Activated T-cell treated with anti-CD3 and anti-CD28 coated beads, Interleukin-2, amount 50 U/mL, for 72 hours (primary cell): ENCODE data around the gene DNAH5. TPM values are rescaled to one million over a fixed set of nuclear protein-coding genes. Genes with fewer than 3 reads are reported as not detected.

ENCODE experiments used
- ATAC-seq, 2 donors: fragments of 150-1000 bp; cut with Tn5 transposase; replicated peaks in 1 of 2; 2 replicates each; pipeline ENCODE4 v1.10.0; 2021; ENCODE audit warnings: moderate library complexity in 2 of 2, mild to moderate bottlenecking in 1 of 2
- DNase-seq, 2 donors: peaks; one replicate each; pipeline ENCODE4 v3.0.0; 2021 to 2022; ENCODE audit warnings: mixed read lengths in 1 of 2
- H3K27ac Mint-ChIP-seq: one replicate; pipeline ENCODE4 v1.8.0; 2022; ENCODE audit warnings: mild to moderate bottlenecking, moderate library complexity, mixed read lengths
- H3K27me3 Mint-ChIP-seq: one replicate; pipeline ENCODE4 v1.8.0; 2022; ENCODE audit warnings: low read depth, mixed read lengths
- H3K36me3 Mint-ChIP-seq, 2 donors: one replicate each; pipeline ENCODE4 v1.8.0; 2022; ENCODE audit warnings: mixed read lengths in 2 of 2, mild to moderate bottlenecking in 1 of 2; ENCODE audit not compliant: insufficient read depth in 2 of 2
- H3K4me1 Mint-ChIP-seq: one replicate; pipeline ENCODE4 v1.8.0; 2022; ENCODE audit warnings: low read depth, mixed read lengths
- H3K4me3 Mint-ChIP-seq, 2 donors: one replicate each; pipeline ENCODE4 v1.8.0; 2022; ENCODE audit warnings: mild to moderate bottlenecking in 2 of 2, mixed read lengths in 2 of 2, moderate library complexity in 2 of 2
- H3K9me3 Mint-ChIP-seq, 2 donors: one replicate each; pipeline ENCODE4 v1.8.0; 2022; ENCODE audit warnings: mixed read lengths in 2 of 2
- total RNA-seq, 2 donors: library from RNA; stranded (reverse); gene quantifications; one replicate each; pipeline ENCODE4 v1.2.3, GENCODE V29; 2022

The DNAH5 gene
- total RNA-seq, 2 donors from 2014 or later: not detected

DNA sequence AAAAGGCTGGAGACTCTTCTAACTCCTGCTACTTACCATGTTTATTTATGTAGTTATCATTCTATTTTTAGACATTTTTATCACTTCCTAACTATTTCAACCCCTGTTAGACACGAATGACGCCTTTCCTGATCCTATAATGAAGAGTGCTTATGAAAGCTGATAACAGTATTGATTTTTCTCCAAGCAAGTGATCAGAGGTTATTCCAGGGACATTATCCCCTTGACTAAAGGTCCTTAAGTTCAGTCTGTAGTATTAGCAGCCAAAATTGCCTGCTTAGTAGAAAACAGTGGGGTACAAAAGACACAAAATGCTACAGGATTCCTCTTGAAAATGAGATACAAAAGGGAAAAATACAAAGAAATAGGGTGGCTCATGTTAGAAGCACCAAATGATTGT lies 235.6 kb downstream of the DNAH5 start:
- no peak overlapping the region for H3K4me3 Mint-ChIP-seq
- peaks cover 7 to 12% of the 10 kb centered on the region in 2 donors for H3K9me3 Mint-ChIP-seq
- no peak overlapping the region for H3K27ac Mint-ChIP-seq
- ATAC-seq (no peak), DNase-seq (no peak)
- H3K36me3 Mint-ChIP-seq: no peaks in the 10 kb centered on the region
- H3K27me3 Mint-ChIP-seq: no peaks in the 10 kb centered on the region
- H3K4me1 Mint-ChIP-seq: no peaks in the 10 kb centered on the region

DNA sequence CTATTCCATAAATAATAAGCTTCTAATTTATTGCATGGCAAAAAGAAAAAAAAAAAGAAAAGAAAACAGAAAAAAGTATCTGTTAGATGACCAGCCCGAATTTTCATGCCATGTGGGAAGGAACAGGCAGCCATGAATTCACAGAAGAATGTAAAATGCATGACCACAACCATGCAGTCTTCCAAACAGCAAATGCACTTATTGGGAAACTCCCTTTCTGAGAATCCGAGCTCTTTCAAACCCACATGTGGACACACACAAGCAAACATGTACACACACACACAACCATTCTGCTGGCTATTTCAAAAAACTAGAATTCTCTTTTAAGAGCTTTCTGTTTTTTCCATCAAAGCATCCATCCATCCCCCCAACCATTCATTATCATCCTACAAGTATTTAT lies 236.1 kb downstream of the DNAH5 start:
- ATAC-seq (no peak), DNase-seq (no peak)
- Mint-ChIP-seq H3K4me3 (no peak overlapping the region), H3K4me1 (no peaks in the 10 kb centered on the region), H3K27ac (no peak overlapping the region), H3K27me3 (no peaks in the 10 kb centered on the region), H3K9me3 (peaks cover 8 to 12% of the 10 kb centered on the region in 2 donors), H3K36me3 (no peaks in the 10 kb centered on the region)

DNA sequence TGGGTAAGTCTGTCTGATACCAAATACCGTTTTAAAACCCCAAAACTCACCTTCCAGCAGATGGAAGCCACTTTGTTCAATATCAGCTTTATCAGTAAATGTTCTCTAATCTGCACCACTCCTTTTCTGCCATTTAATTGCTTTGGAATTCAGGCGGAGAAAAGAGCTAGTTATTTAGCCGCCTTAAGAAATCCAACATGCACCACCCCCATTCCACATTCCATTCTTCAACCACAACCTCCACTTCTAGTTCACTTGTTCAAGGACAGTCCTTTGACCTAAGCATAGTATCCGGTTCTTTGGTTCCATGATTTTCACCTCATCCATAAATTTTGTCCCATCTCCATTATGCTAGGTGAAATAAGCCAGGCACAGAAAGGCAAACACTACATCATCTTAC lies 240.1 kb downstream of the DNAH5 start:
- H3K27me3 Mint-ChIP-seq: no peaks in the 10 kb centered on the region
- no peaks in the 10 kb centered on the region for H3K4me1 Mint-ChIP-seq
- peaks cover 5 to 7% of the 10 kb centered on the region in 2 donors for H3K9me3 Mint-ChIP-seq

DNA sequence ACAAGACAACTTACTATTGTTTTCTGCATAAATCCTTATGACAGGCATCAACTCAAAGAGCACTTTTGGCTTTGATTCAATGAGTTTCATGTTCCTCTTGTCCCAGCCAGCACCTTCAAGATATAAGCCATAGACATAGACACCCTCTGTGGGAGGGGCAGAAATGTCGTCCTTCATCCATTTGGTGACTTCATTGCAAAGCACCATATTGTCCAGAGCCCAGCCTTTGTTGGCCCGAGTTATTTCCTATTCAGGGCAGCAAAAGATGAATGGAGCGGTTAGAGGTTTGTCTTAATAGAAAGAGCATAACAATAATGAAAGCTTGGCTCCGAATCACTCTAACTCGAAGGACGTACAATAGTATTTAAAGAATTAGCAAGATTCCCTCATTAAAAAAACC lies 243.9 kb downstream of the DNAH5 start:
- DNase-seq: no peak
- H3K27ac Mint-ChIP-seq: no peak overlapping the region
- no peaks in the 10 kb centered on the region for H3K4me1 Mint-ChIP-seq
- H3K4me3 Mint-ChIP-seq: no peak overlapping the region
- no peaks in the 10 kb centered on the region for H3K36me3 Mint-ChIP-seq
- no peak for ATAC-seq
- peaks cover 9 to 10% of the 10 kb centered on the region in 2 donors for H3K9me3 Mint-ChIP-seq
- H3K27me3 Mint-ChIP-seq: no peaks in the 10 kb centered on the region

More for the DNA sequence above, 240.1 kb downstream of the DNAH5 start:
- no peak overlapping the region for H3K27ac Mint-ChIP-seq
- ATAC-seq (no peak), DNase-seq (no peak)
- no peak overlapping the region for H3K4me3 Mint-ChIP-seq
- no peaks in the 10 kb centered on the region for H3K36me3 Mint-ChIP-seq

DNA sequence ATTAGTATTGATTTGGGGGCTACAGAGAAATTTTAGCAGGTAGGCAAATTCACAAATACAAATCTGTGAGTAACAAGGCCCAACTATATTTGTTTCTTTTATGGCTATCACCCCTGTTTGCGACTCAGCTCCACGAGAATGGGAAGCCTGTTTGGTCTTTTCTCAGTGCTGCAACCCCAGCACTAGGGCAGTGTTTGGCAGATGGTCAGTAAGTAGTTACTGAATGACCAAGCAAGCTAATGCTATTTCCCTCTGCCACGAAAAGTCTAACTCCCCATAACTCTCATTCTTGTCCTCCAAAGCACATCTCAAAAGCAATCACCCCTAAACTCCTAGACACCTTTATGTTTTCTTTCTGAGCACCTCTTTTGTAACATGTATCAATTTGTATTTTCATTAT lies 245.6 kb downstream of the DNAH5 start:
- ATAC-seq (no peak), DNase-seq (no peak)
- Mint-ChIP-seq H3K27me3 (no peaks in the 10 kb centered on the region), H3K4me3 (no peak overlapping the region), H3K9me3 (peaks cover 6 to 10% of the 10 kb centered on the region in 2 donors), H3K36me3 (no peaks in the 10 kb centered on the region), H3K4me1 (no peaks in the 10 kb centered on the region), H3K27ac (no peak overlapping the region)

DNA sequence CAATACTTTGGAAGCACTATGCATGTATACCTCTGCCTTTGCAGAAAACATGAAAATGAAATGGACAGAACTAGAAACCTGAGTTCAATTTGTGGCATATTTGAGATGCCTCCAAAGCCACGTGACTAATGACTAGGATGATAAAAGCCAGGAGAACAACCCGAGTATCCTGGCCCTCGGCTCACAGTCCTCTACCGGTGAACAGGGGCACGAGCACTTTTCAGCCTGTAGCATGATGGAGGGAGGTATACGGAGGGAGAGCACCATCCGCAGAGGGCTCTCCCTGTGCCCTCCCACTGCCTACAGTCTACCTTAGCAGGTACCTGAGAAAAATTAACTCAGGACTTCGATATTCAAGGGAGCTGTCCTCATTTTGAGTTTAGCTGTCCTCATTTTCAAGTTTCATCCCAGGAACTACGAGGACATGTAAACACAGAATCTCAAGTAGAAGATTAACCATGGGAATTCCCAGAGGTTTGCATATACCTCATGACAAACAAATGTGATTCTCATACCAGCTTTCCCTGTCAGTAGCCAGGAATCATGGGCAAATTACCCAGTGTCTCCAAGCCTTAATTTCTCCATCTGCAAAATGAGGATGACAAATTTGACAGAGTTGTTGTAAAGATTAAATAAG lies 249.3 kb downstream of the DNAH5 start:
- no peaks in the 10 kb centered on the region for H3K4me1 Mint-ChIP-seq

DNA sequence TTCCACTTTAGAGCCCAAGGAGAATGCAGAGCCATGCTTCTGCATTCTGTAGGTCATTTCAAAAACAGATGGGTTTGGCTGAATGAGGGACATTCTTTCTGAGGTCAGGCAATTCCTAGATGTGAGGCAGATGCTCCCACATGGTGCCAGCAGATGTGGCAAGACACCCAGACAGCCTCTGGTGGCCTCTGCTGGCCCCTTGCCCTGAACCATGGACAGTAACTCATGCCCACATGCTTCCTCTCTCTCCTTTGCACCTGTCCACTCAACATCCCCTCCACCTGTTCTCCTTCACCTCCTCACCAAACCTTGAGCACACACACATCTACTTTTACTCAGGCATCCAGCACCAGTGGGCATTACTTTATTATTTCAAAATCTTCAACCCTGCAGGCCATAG lies 252.3 kb downstream of the DNAH5 start:
- DNase-seq (no peak), ATAC-seq (no peak)
- H3K27me3 Mint-ChIP-seq: no peaks in the 10 kb centered on the region
- no peak overlapping the region for H3K4me3 Mint-ChIP-seq
- H3K27ac Mint-ChIP-seq: no peak overlapping the region
- no peaks in the 10 kb centered on the region for H3K36me3 Mint-ChIP-seq
- H3K9me3 Mint-ChIP-seq: peaks cover 4 to 13% of the 10 kb centered on the region in 2 donors
- H3K4me1 Mint-ChIP-seq: no peaks in the 10 kb centered on the region

More for the DNA sequence above, 249.3 kb downstream of the DNAH5 start:
- Mint-ChIP-seq H3K9me3 (peaks cover 9 to 10% of the 10 kb centered on the region in 2 donors), H3K36me3 (no peaks in the 10 kb centered on the region), H3K27me3 (no peaks in the 10 kb centered on the region), H3K27ac (no peak overlapping the region), H3K4me3 (no peak overlapping the region)
- no peak for DNase-seq
- ATAC-seq: no peak

DNA sequence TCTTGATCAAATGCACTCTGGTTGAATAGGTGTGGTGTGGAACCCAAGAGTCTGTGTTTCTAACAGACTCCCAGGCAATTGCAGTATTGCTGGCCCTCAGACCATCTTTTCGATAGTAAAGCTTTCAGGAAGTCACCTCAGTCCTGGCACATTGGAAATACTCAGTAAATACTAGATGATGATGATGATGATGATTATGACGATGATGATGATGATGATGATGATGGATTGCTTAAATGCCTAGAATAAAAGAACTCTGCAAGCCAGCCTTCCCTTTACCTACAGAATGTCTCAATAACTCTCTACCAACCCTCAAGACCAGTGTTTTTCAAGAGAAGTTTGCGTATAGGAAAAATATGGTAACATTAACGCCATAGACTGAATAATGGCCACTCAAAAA lies 268.0 kb downstream of the DNAH5 start:
- H3K27ac Mint-ChIP-seq: no peak overlapping the region
- no peaks in the 10 kb centered on the region for H3K4me1 Mint-ChIP-seq
- H3K9me3 Mint-ChIP-seq: peaks cover 0 to 5% of the 10 kb centered on the region in 2 donors
- no peak for DNase-seq
- H3K36me3 Mint-ChIP-seq: no peaks in the 10 kb centered on the region
- H3K27me3 Mint-ChIP-seq: no peaks in the 10 kb centered on the region
- no peak overlapping the region for H3K4me3 Mint-ChIP-seq
- no peak for ATAC-seq

DNA sequence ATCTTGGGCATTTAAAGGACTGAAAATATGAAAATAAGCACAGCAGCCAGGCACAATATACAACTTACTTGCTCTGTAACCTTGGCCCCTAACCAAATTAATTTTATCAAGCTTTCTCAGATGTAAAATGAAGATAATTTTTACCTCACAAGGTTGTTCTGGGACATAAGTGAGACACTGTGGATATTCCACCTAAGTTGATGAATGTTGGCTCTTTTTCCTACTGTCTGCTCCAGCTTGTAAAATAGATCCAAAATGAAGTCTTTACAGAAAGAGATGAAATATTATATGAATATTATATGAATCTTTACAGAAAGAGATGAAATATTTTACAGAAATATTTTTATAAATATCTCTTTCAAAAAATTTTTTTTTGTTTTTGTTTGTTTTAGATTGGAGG lies 270.1 kb downstream of the DNAH5 start:
- Mint-ChIP-seq H3K9me3 (peaks cover 0 to 6% of the 10 kb centered on the region in 2 donors), H3K4me3 (no peak overlapping the region), H3K4me1 (no peaks in the 10 kb centered on the region), H3K27me3 (no peaks in the 10 kb centered on the region), H3K36me3 (no peaks in the 10 kb centered on the region), H3K27ac (no peak overlapping the region)
- ATAC-seq: no peak
- no peak for DNase-seq

DNA sequence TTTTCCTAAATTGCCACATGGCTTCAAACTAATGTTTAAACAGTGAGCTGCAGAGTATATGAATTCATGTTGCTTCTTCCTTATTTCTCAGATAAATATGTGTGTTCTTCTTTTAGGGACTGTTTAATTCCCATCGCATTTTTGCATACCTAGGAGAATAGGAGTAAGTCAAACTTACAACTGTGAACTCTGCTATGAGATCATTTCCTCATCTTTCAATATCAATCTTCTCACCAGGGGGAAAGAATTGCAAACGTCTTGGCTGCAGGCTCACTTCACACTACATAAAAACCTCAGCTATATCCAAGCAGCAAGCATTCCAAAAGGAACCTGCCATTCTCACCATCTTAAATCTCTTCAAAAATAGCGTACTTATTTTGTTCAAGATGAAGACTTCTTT lies 271.0 kb downstream of the DNAH5 start:
- Mint-ChIP-seq H3K4me3 (no peak overlapping the region), H3K9me3 (peaks cover 3 to 6% of the 10 kb centered on the region in 2 donors), H3K27me3 (no peaks in the 10 kb centered on the region), H3K36me3 (no peaks in the 10 kb centered on the region), H3K27ac (no peak overlapping the region), H3K4me1 (no peaks in the 10 kb centered on the region)
- ATAC-seq (no peak), DNase-seq (no peak)

DNA sequence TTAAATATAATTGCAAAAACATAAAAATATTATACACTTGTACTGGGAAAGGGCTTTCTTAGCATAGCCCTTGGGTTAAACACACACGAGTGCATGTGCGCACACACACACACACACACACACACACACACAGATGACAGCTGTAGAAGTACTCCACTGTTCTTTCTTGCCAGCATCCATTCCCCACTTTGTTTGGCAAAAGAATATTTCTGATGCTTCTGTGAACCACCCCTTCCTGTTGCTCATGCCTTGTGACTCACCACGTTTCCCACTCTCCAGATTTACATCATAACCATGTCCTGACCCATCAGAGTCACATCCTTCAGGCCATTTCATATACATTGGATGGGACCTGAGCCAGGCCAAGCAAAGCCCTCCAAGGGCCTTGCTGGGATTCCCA lies 280.1 kb downstream of the DNAH5 start:
- no peak overlapping the region for H3K27ac Mint-ChIP-seq
- DNase-seq (no peak), ATAC-seq (no peak)
- no peaks in the 10 kb centered on the region for H3K36me3 Mint-ChIP-seq
- H3K9me3 Mint-ChIP-seq: peaks cover 5 to 9% of the 10 kb centered on the region in 2 donors
- no peaks in the 10 kb centered on the region for H3K4me1 Mint-ChIP-seq
- no peaks in the 10 kb centered on the region for H3K27me3 Mint-ChIP-seq
- no peak overlapping the region for H3K4me3 Mint-ChIP-seq

DNA sequence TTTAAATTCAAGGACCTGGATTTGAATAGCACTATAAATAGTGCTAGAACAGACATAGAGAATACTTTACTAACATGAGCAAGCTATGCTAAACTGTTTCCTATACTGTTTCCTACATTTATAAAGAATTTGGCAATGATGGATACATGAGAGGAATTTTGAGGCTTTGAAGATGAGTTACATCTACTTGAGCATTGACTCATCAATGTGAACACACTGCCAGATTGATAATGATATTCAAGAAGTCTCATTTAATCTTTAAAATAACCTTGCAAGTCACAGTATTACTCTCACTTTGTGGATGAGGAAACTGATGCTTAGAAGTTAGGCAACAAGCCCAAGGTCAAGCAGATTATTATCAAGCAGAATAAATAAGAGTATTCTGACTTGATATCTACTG lies 281.9 kb downstream of the DNAH5 start:
- Mint-ChIP-seq H3K36me3 (no peaks in the 10 kb centered on the region), H3K27ac (no peak overlapping the region), H3K4me1 (no peaks in the 10 kb centered on the region), H3K9me3 (peaks cover 2 to 6% of the 10 kb centered on the region in 2 donors), H3K27me3 (no peaks in the 10 kb centered on the region), H3K4me3 (no peak overlapping the region)
- no peak for ATAC-seq
- no peak for DNase-seq

DNA sequence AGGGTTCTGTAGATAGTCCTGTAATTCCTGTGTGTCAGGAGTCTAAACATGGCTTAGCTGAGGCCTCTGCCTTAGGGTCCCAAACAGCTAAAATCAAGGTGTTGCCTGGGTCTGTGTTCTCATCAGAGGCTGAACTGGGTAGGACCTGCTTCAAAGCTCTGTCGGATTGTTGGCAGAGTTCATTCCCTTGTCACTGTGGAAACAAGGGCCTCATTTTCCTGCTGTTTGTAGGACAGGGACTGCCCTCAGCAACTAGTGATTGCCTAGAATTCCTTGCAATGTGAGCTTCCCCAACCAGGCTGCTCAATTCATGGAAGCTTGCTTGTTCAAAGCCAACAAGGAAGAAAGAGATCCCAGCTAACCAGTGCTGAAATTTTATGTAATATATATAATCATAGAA lies 283.2 kb downstream of the DNAH5 start:
- H3K27ac Mint-ChIP-seq: no peak overlapping the region
- peaks cover 0 to 4% of the 10 kb centered on the region in 2 donors for H3K9me3 Mint-ChIP-seq
- no peaks in the 10 kb centered on the region for H3K36me3 Mint-ChIP-seq
- H3K4me3 Mint-ChIP-seq: no peak overlapping the region
- no peaks in the 10 kb centered on the region for H3K4me1 Mint-ChIP-seq
- H3K27me3 Mint-ChIP-seq: no peaks in the 10 kb centered on the region
- DNase-seq (no peak), ATAC-seq (no peak)

DNA sequence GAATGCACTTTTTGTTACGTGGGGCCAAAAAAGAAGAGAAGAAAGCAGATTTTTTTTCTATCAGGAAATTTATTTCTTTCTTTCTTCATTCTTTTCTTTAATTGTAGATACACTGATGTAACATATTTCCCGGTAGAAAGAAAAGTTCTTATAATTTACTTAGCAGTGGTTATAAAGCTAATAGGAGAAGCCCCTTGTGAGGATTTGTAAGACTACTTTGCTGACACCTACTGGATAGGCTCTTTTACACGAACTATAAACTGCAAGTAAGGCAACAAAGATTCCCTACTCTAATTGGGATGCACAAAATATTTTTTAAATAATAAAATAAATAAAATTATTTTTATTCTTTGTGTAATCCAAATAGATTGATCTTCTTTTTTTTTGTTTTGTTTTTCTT lies 284.4 kb downstream of the DNAH5 start:
- H3K27me3 Mint-ChIP-seq: no peaks in the 10 kb centered on the region
- no peak overlapping the region for H3K4me3 Mint-ChIP-seq
- peaks cover 0 to 4% of the 10 kb centered on the region in 2 donors for H3K9me3 Mint-ChIP-seq
- H3K4me1 Mint-ChIP-seq: no peaks in the 10 kb centered on the region
- H3K36me3 Mint-ChIP-seq: no peaks in the 10 kb centered on the region
- no peak overlapping the region for H3K27ac Mint-ChIP-seq
- no peak for ATAC-seq
- DNase-seq: no peak
